ENCODE measurements around the gene ZXDC.

DNA sequence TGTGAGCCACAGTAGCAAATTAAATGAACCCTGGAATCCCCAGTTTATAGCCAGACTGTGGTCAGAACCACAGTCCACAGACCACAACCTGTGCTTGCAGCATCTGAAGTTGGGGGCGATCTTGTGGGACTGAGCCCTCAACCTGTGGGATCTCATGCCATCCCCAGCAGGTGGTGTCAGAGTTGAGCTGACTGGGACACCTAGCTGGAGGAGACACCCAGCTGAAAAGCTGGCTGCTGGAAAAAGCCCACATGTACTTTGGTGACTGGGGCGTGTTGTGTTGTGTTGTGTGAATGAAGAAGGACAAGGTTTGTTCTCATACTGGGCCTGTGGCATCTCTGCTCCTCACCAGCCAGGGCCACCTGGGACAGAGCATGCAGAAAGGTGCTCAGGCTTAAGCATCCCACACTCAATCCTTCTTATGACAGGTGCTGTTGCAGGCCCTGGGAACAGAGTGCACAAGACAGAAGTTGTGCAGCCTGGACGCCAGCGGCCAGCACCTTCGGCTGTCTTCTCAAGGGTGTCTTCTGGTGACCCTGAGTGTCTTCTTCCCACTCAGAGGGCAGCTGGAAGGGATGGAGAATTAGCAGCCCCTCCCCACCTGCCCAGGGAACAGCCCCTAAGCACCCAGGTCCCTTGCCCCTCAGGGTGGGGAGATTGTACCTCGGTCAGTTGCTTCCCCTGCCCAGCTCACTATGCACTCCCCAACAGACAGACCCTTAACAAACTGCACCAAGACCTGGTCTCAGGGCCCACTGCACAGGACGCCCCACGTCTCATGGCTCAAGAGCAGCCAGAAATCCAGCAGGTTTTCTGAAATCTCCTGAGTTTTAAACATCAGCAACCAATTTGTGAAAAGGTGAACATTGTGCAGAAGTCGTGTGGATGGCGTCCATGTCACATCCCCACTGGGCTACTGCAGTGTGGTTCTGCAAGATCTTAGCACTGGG lies 44.1 kb upstream of the ZXDC start:
- TF ChIP-seq, protein P1, sequence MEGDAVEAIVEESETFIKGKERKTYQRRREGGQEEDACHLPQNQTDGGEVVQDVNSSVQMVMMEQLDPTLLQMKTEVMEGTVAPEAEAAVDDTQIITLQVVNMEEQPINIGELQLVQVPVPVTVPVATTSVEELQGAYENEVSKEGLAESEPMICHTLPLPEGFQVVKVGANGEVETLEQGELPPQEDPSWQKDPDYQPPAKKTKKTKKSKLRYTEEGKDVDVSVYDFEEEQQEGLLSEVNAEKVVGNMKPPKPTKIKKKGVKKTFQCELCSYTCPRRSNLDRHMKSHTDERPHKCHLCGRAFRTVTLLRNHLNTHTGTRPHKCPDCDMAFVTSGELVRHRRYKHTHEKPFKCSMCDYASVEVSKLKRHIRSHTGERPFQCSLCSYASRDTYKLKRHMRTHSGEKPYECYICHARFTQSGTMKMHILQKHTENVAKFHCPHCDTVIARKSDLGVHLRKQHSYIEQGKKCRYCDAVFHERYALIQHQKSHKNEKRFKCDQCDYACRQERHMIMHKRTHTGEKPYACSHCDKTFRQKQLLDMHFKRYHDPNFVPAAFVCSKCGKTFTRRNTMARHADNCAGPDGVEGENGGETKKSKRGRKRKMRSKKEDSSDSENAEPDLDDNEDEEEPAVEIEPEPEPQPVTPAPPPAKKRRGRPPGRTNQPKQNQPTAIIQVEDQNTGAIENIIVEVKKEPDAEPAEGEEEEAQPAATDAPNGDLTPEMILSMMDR (IDR thresholded peaks at IDR 0.05; ENCODE audit: extremely low read depth in 1 of 2, insufficient read depth in 1 of 2, low read depth in 1 of 2, low read length in 2 of 2), result no peak
- no peak for TF ChIP-seq GATA2 (IDR thresholded peaks at IDR 0.05; ENCODE audit: insufficient read depth, insufficient read length, low read depth, low read length)
- no peak for TF ChIP-seq EZH2 (IDR thresholded peaks at IDR 0.05; ENCODE audit: borderline replicate concordance, low read depth, low read length, severe bottlenecking)
- no peak for TF ChIP-seq POLR2A (IDR thresholded peaks at IDR 0.05; ENCODE audit: low read depth, low read length)
- TF ChIP-seq POLR2AphosphoS5 (IDR thresholded peaks at IDR 0.05; ENCODE audit: insufficient read depth, low read depth, low read length), result no peak

All from endothelial cell of umbilical vein (primary cell).